NCI-H187 treated with DMSO at 0.1 percent for 48 hours (cell line): ENCODE measurements around the gene DLEU7.

Experiments used
- DNase-seq: peaks from one replicate; lab custom pipeline; 2025; lab: John Stamatoyannopoulos, UW

DLEU7 gene

GRCh38 chr13:50843257-50844083 is at the start of gene DLEU7:
DLEU7 (minus strand) TSS chr13:50843692; CDS start chr13:50843646, 46 bp downstream.
- DNase-seq = no peak

- DNase-seq = no peak
These were observed 48.9 kb upstream of the DLEU7 start for GRCh38 chr13:50892210-50892944.

GRCh38 chr13:50891206-50891605 is 47.7 kb upstream of the DLEU7 start:
- DNase-seq = no peak

- DNase-seq = no peak
These were observed 45.8 kb upstream of the DLEU7 start for GRCh38 chr13:50889317-50889716.

DNA sequence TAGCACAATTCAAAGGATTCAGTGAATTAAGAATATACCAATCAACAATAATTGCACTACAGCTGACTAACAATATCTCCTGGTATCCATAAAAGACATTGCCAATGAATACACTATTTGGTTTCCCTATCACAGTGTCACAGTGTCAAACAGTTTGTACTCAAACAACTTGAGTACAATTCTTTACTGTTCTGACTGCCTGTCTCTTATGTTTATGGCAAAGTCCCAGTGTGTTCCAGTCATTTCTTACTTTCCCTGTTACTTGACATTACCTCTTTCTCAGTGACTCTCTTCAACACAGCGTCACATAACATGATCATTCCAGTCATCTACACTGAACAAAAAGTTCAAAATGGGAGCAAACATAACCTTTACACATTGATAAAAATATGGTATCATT is 44.9 kb upstream of the DLEU7 start:
- no peak for DNase-seq

GRCh38 chr13:50887151-50887550 is 43.7 kb upstream of the DLEU7 start:
- no peak for DNase-seq

DNA sequence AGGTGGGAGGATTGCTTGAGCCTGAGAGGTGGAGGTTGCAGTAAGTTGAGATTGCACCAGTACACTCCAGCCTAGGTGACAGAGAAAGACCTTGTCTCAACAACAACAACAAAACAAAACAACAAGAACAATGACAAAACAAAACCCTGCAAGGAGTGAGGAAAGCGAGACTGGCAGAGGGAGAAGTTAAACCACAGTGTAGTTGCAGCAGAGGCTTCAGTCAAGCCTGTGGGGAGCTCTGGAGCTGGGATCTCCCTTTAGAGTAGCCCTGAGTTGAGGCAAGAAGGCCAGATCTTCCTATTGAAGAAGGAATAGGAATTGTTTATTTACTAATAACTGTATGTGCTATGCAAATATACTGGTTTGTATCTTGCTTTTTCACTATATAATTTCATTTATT is 40.8 kb upstream of the DLEU7 start:
- no peak for DNase-seq

DNA sequence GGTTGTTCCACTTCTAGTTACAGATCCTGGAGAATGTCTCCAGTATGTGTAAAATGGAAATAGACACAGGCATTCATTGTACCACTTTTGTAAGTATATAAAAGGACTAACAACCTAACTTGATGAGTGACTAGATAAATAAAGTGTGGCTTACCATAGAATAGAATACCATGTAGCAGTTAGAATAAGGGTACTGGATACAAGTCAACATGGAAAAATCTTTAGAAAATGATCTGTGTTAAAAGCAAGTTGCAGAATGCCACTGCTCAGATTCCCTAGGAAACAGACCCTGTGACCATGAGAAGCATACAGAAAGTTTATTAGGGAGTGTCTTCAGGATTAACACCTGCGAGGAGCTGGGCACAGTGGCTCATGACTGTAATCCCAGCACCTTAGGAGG is 40.2 kb upstream of the DLEU7 start:
- DNase-seq = no peak

DNA sequence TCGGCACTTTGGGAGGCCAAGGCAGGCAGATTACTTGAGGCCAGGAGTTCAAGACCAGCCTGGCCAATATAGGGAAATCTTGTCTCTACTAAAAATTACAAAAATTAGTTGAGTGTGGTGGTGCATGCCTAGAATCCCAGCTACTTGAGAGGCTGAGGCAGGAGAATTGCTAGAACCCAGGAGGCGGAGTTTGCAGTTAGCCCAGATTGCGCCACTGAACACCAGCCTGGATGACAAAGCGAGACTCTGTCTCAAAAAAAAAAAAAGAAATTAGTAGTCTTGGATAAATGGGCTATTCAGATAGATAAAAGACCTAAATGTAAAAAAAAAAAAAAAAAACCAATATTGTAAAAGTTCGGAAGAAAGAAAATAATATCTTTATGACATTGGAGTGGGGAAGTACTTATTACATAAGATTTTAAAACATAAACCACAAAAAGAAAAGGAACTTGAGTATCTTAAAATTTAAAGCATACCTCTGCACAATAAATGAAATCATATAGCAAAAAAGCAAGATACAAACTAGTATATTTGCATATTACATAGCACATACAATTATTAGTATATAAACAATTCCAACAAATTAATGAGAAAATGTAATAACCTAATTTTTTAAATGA is 39.4 kb upstream of the DLEU7 start:
- DNase-seq = no peak

GRCh38 chr13:50873991-50874390 is 30.5 kb upstream of the DLEU7 start:
- DNase-seq = no peak

- no peak for DNase-seq
These were observed 30.0 kb upstream of the DLEU7 start for GRCh38 chr13:50873467-50873866.

GRCh38 chr13:50871405-50871804 is 27.9 kb upstream of the DLEU7 start:
- DNase-seq = no peak

DNA sequence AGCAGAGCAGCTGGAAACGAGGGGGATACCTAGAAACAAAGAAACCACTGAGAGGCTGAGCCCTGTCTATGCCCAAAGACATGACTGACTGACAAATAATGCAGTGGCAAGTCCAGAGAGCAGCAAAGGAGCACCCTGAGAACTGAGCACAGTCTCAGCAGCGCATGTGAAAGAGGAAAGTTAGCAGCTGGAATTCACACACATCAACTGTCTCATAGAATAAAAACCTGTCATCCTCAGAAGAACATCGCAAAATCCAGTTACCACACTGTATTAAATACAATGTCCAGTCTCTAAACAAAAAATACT is 24.1 kb upstream of the DLEU7 start:
- DNase-seq = no peak

- no peak for DNase-seq
These were observed 23.5 kb upstream of the DLEU7 start for GRCh38 chr13:50866817-50867636.

- DNase-seq = no peak
These were observed 21.0 kb upstream of the DLEU7 start for GRCh38 chr13:50864492-50864891.

DNA sequence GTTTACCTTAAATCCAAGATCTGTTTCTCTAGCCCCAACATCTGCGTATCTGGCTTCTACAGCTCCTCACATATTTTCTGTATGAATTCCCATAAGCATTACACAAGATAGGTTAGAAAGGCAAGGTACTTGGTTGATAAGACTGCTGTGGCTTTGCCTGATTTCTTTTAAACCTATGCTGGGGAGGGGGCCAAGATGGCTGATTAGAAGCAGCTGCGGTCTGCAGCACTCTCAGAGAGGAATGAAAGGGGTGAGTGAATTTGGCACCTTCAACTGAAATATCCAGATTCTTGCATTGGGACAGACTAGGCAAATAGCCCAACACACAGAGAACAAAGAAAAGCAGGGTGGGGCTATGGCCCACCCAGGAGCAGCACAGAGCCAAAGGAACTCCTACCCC is 12.2 kb upstream of the DLEU7 start:
- no peak for DNase-seq

GRCh38 chr13:50850445-50850844 is 7.0 kb upstream of the DLEU7 start:
- no peak for DNase-seq

- DNase-seq = no peak
These were observed 4.0 kb upstream of the DLEU7 start for GRCh38 chr13:50847501-50847900.

- DNase-seq = no peak
These were observed 3.5 kb upstream of the DLEU7 start for GRCh38 chr13:50846861-50847475.

GRCh38 chr13:50845211-50845610 is 1.7 kb upstream of the DLEU7 start:
- no peak for DNase-seq

DNA sequence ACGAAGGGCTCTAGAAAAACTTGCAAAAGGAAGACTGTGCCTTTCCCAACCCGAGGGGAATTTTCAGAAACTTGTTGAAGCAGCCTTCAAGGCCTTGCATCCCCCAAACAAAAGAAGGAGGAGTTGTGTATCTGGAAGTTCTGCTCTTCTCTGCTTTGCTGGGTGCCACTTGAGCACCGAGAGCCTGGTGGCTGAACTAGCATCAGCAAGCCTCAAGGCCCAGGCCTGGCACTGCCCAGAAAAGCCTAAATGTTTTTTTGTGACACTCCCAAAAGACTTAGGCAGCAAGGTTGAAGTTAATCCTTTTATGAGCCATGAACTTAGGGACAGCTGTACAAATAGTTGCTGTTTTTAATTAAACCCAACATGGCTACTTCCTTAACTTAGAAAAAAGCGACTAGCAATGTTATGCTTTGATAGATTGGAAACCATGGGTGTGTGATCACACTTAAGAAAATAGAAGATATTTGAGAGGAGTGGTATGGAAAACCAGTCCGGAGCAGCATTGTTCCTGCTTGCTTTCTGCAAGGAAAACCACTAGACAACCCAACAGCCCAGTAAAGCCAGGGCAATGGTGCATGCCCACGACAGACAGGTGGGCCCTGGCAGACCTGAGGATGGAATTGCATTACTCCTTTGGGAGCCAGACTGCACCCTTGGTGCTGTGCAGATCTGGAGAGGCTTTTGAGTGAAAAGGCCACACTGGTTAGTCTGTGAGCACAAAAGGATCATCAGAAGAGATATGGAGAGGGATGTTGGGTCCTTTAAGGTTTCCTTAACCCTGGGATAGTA is 788 bp upstream of the DLEU7 start:
- DNase-seq = no peak
